ENCODE results near the gene PLCB4. TPM values are rescaled to one million over a fixed set of nuclear protein-coding genes. Genes with fewer than 3 reads are reported as not detected.

PLCB4 gene
- total RNA-seq, 4 donors from 2014 or later, result 4.4 to 11.5 (median 8.7) TPM

GRCh38 chr20:9038791-9039535, 29.9 kb upstream of the PLCB4 start:
- no peak for TF ChIP-seq CTCF (IDR thresholded peaks at IDR 0.05; ENCODE audit: low read depth)

- no peak for TF ChIP-seq CTCF (IDR thresholded peaks at IDR 0.05; ENCODE audit: low read depth)
These were observed 27.9 kb upstream of the PLCB4 start for GRCh38 chr20:9040863-9041524.

- no peak for TF ChIP-seq CTCF (IDR thresholded peaks at IDR 0.05; ENCODE audit: low read depth)
These were observed 25.5 kb upstream of the PLCB4 start for GRCh38 chr20:9043364-9043763.

GRCh38 chr20:9051508-9051907, 17.4 kb upstream of the PLCB4 start:
- no peak for TF ChIP-seq CTCF (IDR thresholded peaks at IDR 0.05; ENCODE audit: low read depth)

- TF ChIP-seq CTCF (IDR thresholded peaks at IDR 0.05; ENCODE audit: low read depth), result no peak
These were observed 16.8 kb upstream of the PLCB4 start for GRCh38 chr20:9052136-9052535.

- TF ChIP-seq CTCF (IDR thresholded peaks at IDR 0.05; ENCODE audit: low read depth), result no peak
These were observed 15.8 kb upstream of the PLCB4 start for GRCh38 chr20:9053108-9053507.

GRCh38 chr20:9054176-9054575, 14.7 kb upstream of the PLCB4 start:
- no peak for TF ChIP-seq CTCF (IDR thresholded peaks at IDR 0.05; ENCODE audit: low read depth)
